Measurements from ENCODE around the gene HHIPL1. TPM values are rescaled to one million over a fixed set of nuclear protein-coding genes. Genes with fewer than 3 reads are reported as not detected.

The HHIPL1 gene
- total RNA-seq, 1 experiment from 2014 or later = 2.6 TPM

- H3K79me1 ChIP-seq (ENCODE audit: insufficient read depth, low read depth, low read length, poor library complexity, severe bottlenecking) = no peaks in the 10 kb centered on the region
- no peak overlapping the region for H4K91ac ChIP-seq (ENCODE audit: insufficient read length, low read depth, low read length)
- no peak overlapping the region for H2BK20ac ChIP-seq (ENCODE audit: low read depth, low read length, poor library complexity, severe bottlenecking)
- no peaks in the 10 kb centered on the region for H3K79me2 ChIP-seq (ENCODE audit: insufficient read depth, low read length)
- H3K4me1 Mint-ChIP-seq = peaks cover 6 to 12% of the 10 kb centered on the region in 2 experiments; a peak in 3 of 4 replicates
- no peak overlapping the region for H3K56ac ChIP-seq (ENCODE audit: insufficient read length, low read depth, low read length)
- H2AFZ ChIP-seq (ENCODE audit: low read length) = no peak overlapping the region
- no peaks in the 10 kb centered on the region for H3K27me3 ChIP-seq (ENCODE audit: insufficient read depth, low read length)
- H3K4me3 Mint-ChIP-seq = no peak overlapping the region
- no peak overlapping the region for H3K18ac ChIP-seq (ENCODE audit: insufficient read length, low read depth, low read length)
- no peak overlapping the region for H2BK5ac ChIP-seq (ENCODE audit: insufficient read length, low read length)
- H3K9me3 Mint-ChIP-seq = no peaks in the 10 kb centered on the region
- H3K14ac ChIP-seq (ENCODE audit: insufficient read depth, low read length) = no peak overlapping the region
- H3K4me2 ChIP-seq (ENCODE audit: insufficient read depth, insufficient read length, low read length) = no peak overlapping the region
- H3K36me3 Mint-ChIP-seq (ENCODE audit: insufficient read depth in 1 of 3, low read depth in 3 of 3) = no peaks in the 10 kb centered on the region
- H2BK15ac ChIP-seq (ENCODE audit: low read depth, low read length) = no peak overlapping the region
- no peak overlapping the region for H4K5ac ChIP-seq (ENCODE audit: insufficient read length, low read depth, low read length)
- no peak overlapping the region for H2BK12ac ChIP-seq (ENCODE audit: insufficient read length, low read depth, low read length)
- no peak overlapping the region for H2AK5ac ChIP-seq (ENCODE audit: insufficient read length, low read length)
- H3K27ac ChIP-seq (ENCODE audit: insufficient read length, low read depth, low read length) = no peak overlapping the region
- H2BK120ac ChIP-seq (ENCODE audit: low read depth, low read length, poor library complexity, severe bottlenecking) = no peak overlapping the region
- H3K9ac ChIP-seq (ENCODE audit: extremely low read depth, insufficient read length, low read length) = no peak overlapping the region
- H3T11ph ChIP-seq (ENCODE audit: low read length) = no peak overlapping the region
- H3K9me3 ChIP-seq (ENCODE audit: control insufficient read depth, low read depth, low read length) = no peaks in the 10 kb centered on the region
- H3K4ac ChIP-seq (ENCODE audit: low read depth, low read length) = no peak overlapping the region
- H4K20me1 ChIP-seq (ENCODE audit: control insufficient read depth, insufficient read depth, insufficient read length) = no peaks in the 10 kb centered on the region
- no peak overlapping the region for H3K23ac ChIP-seq (ENCODE audit: insufficient read length, low read depth, low read length)
- TF ChIP-seq CTCF (conservative IDR thresholded peaks at IDR 0.05) = no peak
- WGBS (ENCODE audit: extremely low coverage, insufficient read length, low lambda C conversion rate) = no CpG with 5 or more reads among the region's 3 CpGs
- peaks cover 12% of the 10 kb centered on the region for H3K27me3 Mint-ChIP-seq (ENCODE audit: low read depth)
- H4K8ac ChIP-seq (replicated peaks; ENCODE audit: insufficient read length, low read depth, low read length) = no peak overlapping the region
- peak overlapping the region in 1 of 3 experiments; percentile 77; a peak in 1 of 7 replicates for H3K27ac Mint-ChIP-seq
- DNase-seq = no peak
- no peaks in the 10 kb centered on the region for H3K23me2 ChIP-seq (ENCODE audit: insufficient read length, low read depth, low read length, poor library complexity, severe bottlenecking)
- H3K4me1 ChIP-seq (ENCODE audit: insufficient read depth, low read length) = no peaks in the 10 kb centered on the region
Observed at GRCh38 chr14:99633141-99633540, 11.8 kb upstream of the HHIPL1 start.

Measured in H9 (cell line).